Measurements from ENCODE around the gene TMEM196. TPM values are rescaled to one million over a fixed set of nuclear protein-coding genes. Genes with fewer than 3 reads are reported as not detected.

TMEM196 gene
- total and polyA plus RNA-seq, 9 of the 15 experiments (the other 6 are each of a cell fraction or from before 2014, with no cell fraction given) = not detected

DNA sequence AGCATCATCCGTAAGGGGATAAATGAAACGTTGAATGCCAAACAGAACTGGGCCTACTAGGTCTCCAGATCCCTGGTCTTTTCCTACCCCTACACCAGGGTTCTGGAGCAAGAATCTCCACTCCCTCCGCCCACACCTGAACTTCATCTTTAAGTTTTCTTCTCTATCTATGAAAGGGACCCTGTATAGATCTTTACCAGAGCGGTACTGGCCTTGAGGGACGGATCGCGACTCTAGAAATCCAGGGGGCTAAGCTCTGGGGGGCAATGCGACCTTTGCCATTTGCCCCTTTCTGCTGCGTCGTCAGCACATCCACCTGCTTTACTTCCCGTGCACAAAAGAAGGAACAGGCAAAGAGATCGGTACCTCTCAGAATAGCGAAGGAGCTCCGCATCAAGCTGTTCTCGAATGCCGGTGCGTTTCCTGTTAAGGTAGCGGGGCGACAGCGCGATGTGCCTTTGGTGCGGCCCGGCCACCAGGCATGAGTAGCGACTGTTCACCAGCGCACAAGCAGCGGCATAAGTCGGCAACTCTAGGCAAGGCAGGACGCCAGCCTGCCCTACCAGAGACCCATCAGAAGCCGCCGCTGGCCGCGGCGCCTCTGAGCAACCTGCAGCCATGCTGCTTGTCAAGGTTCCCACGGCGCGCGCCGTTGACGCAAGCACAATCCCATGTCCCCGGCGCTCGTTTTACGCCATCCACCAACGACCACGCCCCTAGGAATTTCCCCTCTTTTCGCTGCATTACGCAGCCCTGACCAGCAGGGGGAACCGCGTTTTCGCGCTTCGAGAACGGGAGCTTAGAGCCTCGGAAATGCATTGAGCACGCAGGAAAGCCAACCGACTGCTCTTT is 64.8 kb downstream of the TMEM196 start, which contains the start of gene POLR1F (continued):
- TF ChIP-seq TRIM25 (IDR thresholded peaks at IDR 0.05; ENCODE audit: borderline replicate concordance) (no peak), NRF1 (conservative IDR thresholded peaks at IDR 0.05 in 1 of 2, IDR thresholded peaks at IDR 0.05 in 1 of 2) (peak; percentile 43 to 62; a peak in 3 of 4 replicates), NR2C1 (IDR thresholded peaks at IDR 0.05) (no peak), NR2C1 (tag; IDR thresholded peaks at IDR 0.05) (no peak), ZNF830 (CRISPR knock-in tag; IDR thresholded peaks at IDR 0.05) (0 out of 2 replicates have a peak, but pooled peaks have one; percentile 14), MCM2 (IDR thresholded peaks at IDR 0.05; ENCODE audit: low read depth) (no peak), ETS2 (tag; IDR thresholded peaks at IDR 0.05; ENCODE audit: borderline replicate concordance, poor library complexity, severe bottlenecking) (no peak), CHD2 (IDR thresholded peaks at IDR 0.05; ENCODE audit: low read depth, low read length) (peak; percentile 81), MAZ (CRISPR knock-in tag; conservative IDR thresholded peaks at IDR 0.05 in 1 of 2, IDR thresholded peaks at IDR 0.05 in 1 of 2) (peak; percentile 43 to 74; a peak in 3 of 4 replicates), CBX1 (IDR thresholded peaks at IDR 0.05; ENCODE audit: low read depth) (peak; percentile 87), SP2 (IDR thresholded peaks at IDR 0.05; ENCODE audit: extremely low read depth, low read depth, low read length, poor library complexity, severe bottlenecking) (no peak), XRCC4 (IDR thresholded peaks at IDR 0.05; ENCODE audit: extremely low read depth, insufficient read depth, insufficient read length) (no peak), SAFB2 (IDR thresholded peaks at IDR 0.05; ENCODE audit: borderline replicate concordance, low read depth, low read length, severe bottlenecking) (no peak)
- TF ChIP-seq, protein P1, sequence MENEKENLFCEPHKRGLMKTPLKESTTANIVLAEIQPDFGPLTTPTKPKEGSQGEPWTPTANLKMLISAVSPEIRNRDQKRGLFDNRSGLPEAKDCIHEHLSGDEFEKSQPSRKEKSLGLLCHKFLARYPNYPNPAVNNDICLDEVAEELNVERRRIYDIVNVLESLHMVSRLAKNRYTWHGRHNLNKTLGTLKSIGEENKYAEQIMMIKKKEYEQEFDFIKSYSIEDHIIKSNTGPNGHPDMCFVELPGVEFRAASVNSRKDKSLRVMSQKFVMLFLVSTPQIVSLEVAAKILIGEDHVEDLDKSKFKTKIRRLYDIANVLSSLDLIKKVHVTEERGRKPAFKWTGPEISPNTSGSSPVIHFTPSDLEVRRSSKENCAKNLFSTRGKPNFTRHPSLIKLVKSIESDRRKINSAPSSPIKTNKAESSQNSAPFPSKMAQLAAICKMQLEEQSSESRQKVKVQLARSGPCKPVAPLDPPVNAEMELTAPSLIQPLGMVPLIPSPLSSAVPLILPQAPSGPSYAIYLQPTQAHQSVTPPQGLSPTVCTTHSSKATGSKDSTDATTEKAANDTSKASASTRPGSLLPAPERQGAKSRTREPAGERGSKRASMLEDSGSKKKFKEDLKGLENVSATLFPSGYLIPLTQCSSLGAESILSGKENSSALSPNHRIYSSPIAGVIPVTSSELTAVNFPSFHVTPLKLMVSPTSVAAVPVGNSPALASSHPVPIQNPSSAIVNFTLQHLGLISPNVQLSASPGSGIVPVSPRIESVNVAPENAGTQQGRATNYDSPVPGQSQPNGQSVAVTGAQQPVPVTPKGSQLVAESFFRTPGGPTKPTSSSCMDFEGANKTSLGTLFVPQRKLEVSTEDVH (IDR thresholded peaks at IDR 0.05; ENCODE audit: low read depth, partially characterized antibody) = peak; percentile 76
- TF ChIP-seq, protein P2, sequence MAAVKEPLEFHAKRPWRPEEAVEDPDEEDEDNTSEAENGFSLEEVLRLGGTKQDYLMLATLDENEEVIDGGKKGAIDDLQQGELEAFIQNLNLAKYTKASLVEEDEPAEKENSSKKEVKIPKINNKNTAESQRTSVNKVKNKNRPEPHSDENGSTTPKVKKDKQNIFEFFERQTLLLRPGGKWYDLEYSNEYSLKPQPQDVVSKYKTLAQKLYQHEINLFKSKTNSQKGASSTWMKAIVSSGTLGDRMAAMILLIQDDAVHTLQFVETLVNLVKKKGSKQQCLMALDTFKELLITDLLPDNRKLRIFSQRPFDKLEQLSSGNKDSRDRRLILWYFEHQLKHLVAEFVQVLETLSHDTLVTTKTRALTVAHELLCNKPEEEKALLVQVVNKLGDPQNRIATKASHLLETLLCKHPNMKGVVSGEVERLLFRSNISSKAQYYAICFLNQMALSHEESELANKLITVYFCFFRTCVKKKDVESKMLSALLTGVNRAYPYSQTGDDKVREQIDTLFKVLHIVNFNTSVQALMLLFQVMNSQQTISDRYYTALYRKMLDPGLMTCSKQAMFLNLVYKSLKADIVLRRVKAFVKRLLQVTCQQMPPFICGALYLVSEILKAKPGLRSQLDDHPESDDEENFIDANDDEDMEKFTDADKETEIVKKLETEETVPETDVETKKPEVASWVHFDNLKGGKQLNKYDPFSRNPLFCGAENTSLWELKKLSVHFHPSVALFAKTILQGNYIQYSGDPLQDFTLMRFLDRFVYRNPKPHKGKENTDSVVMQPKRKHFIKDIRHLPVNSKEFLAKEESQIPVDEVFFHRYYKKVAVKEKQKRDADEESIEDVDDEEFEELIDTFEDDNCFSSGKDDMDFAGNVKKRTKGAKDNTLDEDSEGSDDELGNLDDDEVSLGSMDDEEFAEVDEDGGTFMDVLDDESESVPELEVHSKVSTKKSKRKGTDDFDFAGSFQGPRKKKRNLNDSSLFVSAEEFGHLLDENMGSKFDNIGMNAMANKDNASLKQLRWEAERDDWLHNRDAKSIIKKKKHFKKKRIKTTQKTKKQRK (IDR thresholded peaks at IDR 0.05; ENCODE audit: borderline replicate concordance, low read depth, low read length) = no peak
- TF ChIP-seq, protein P3, sequence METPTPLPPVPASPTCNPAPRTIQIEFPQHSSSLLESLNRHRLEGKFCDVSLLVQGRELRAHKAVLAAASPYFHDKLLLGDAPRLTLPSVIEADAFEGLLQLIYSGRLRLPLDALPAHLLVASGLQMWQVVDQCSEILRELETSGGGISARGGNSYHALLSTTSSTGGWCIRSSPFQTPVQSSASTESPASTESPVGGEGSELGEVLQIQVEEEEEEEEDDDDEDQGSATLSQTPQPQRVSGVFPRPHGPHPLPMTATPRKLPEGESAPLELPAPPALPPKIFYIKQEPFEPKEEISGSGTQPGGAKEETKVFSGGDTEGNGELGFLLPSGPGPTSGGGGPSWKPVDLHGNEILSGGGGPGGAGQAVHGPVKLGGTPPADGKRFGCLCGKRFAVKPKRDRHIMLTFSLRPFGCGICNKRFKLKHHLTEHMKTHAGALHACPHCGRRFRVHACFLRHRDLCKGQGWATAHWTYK (CRISPR knock-in tag; IDR thresholded peaks at IDR 0.05) = peak; percentile 59; the same call in 1 of the 2 replicates

Measured in K562 (cell line).